Skeletal muscle satellite cell (primary cell): ENCODE data around the gene FFAR3.
"Not testable (repeated sequence)": the region's sequence is repeated elsewhere in the genome, so short reads cannot be mapped to it uniquely, and the experiment has no call there.

Experiments used
- H3K27me3 ChIP-seq: 2 replicates; pipeline ENCODE4 v1.7.0; 2013; ENCODE audit warnings: low read length; ENCODE audit not compliant: control insufficient read depth, insufficient read depth
- H3K36me3 ChIP-seq: 2 replicates; pipeline ENCODE4 v1.7.0; 2013; ENCODE audit warnings: mild to moderate bottlenecking, control low read depth, low read length; ENCODE audit not compliant: insufficient read depth
- H3K4me1 ChIP-seq: 2 replicates; pipeline ENCODE4 v1.7.0; 2013; ENCODE audit warnings: low read length; ENCODE audit not compliant: control insufficient read depth, insufficient read depth
- H3K4me2 ChIP-seq: 2 replicates; pipeline ENCODE4 v1.7.0; 2013; ENCODE audit warnings: mild to moderate bottlenecking, low read length
- H3K4me3 ChIP-seq: 2 replicates; pipeline ENCODE4 v1.7.0; 2013; ENCODE audit warnings: low read length
- H3K9ac ChIP-seq: 2 replicates; pipeline ENCODE4 v1.7.0; 2013; ENCODE audit warnings: mild to moderate bottlenecking, low read depth, low read length, moderate library complexity
- H3K9me3 ChIP-seq: replicated peaks from 2 replicates; pipeline ENCODE4 v1.7.0; 2013; ENCODE audit warnings: mild to moderate bottlenecking, control low read depth, low read length

Gene FFAR3

DNA sequence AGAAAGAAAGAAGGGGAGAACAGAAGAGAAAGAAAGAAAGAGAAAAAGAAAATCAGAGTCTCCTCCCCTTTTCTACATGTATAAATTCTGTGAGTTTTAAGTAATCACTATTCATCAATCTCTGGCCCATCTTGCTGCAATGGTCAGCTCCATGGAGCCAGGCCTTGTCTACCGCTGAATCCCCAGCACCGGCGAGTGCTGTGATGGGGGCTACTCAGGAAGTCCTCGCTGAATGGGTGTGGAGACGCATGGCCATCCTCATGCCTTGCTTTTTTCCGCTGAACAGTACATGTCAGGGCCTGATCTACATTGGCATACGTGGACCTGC lies 42.5 kb downstream of the FFAR3 start:
- Histone ChIP-seq H3K36me3 (no peaks in the 10 kb centered on the region), H3K4me2 (no peak overlapping the region), H3K27me3 (peaks cover 9% of the 10 kb centered on the region), H3K9me3 (no peaks in the 10 kb centered on the region), H3K4me3 (no peak overlapping the region), H3K4me1 (no peaks in the 10 kb centered on the region), H3K9ac (no peak overlapping the region)

GRCh38 chr19:35401416-35401815 lies 43.2 kb downstream of the FFAR3 start:
- not testable (repeated sequence) for H3K4me3 ChIP-seq, H3K36me3 ChIP-seq, H3K9ac ChIP-seq, H3K4me2 ChIP-seq, H3K27me3 ChIP-seq, H3K4me1 ChIP-seq, H3K9me3 ChIP-seq

GRCh38 chr19:35403116-35403760 lies 45.0 kb downstream of the FFAR3 start:
- no peak overlapping the region for H3K4me3 ChIP-seq
- H3K4me1 ChIP-seq = no peaks in the 10 kb centered on the region
- no peak overlapping the region for H3K4me2 ChIP-seq
- peaks cover 3% of the 10 kb centered on the region for H3K27me3 ChIP-seq
- no peaks in the 10 kb centered on the region for H3K9me3 ChIP-seq
- no peaks in the 10 kb centered on the region for H3K36me3 ChIP-seq
- H3K9ac ChIP-seq = no peak overlapping the region

DNA sequence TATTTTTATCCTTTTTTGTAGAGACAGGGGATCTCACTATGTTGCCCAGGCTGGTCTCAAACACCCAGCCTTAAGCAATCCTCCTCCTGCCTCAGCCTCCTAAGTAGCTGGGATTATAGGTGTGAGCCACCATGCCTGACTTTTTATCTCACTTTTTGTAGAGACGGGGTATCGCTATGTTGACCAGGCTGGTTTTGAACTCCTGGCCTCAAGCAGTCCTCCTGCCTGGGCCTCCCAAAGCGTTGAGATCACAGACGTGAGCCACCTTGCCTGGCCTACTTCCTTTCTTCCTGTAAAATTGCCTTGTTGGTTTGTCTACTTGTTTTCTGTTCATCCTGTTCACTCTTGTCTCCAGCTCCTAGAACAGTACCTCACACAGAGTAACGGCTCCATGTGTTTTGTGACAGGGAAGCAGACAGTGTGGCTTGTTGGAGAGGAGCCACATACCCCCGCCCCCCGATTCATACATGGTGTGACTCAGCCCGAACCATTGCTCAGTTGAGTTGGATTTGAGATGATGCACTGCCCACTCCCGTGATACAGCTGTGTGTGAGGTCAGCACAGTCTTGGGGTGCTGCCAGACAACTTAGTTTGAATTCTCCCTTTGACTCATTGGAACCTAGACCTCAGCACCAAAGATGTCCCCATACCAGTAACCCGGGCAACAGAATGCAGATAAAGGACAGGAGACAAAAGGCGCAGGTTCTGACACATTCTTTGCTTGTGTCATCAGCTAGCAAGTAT lies 46.8 kb downstream of the FFAR3 start:
- Histone ChIP-seq H3K9ac (no peak overlapping the region), H3K4me2 (no peak overlapping the region), H3K4me1 (no peaks in the 10 kb centered on the region), H3K36me3 (no peaks in the 10 kb centered on the region), H3K4me3 (no peak overlapping the region), H3K9me3 (no peaks in the 10 kb centered on the region), H3K27me3 (peaks cover 5% of the 10 kb centered on the region)

DNA sequence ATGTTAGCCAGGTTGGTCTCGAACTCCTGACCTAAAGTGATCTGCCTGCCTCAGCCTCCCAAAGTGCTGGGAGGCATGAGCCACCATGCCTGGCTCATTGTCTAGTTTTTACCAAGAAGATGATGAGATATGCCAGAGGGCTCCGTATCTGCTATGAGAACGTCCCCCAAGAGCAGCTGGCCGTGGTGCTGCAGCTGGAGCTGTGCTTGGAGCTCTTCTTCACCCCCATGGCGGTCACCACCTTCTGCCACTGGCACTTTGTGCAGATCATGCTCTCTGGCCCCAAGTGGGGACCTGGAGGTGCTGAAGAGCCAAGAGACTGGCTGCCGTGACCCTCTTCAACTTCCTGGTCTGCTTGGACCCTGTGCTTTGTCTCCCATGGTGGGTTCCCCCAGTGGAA lies 49.4 kb downstream of the FFAR3 start:
- no peaks in the 10 kb centered on the region for H3K4me1 ChIP-seq
- no peak overlapping the region for H3K4me2 ChIP-seq
- H3K36me3 ChIP-seq = no peaks in the 10 kb centered on the region
- no peak overlapping the region for H3K9ac ChIP-seq
- no peak overlapping the region for H3K4me3 ChIP-seq
- peaks cover 5% of the 10 kb centered on the region for H3K27me3 ChIP-seq
- H3K9me3 ChIP-seq = no peaks in the 10 kb centered on the region

- no peak overlapping the region for H3K9ac ChIP-seq
- H3K4me1 ChIP-seq = no peaks in the 10 kb centered on the region
Measured at GRCh38 chr19:35408284-35409171, 50.3 kb downstream of the FFAR3 start.

DNA sequence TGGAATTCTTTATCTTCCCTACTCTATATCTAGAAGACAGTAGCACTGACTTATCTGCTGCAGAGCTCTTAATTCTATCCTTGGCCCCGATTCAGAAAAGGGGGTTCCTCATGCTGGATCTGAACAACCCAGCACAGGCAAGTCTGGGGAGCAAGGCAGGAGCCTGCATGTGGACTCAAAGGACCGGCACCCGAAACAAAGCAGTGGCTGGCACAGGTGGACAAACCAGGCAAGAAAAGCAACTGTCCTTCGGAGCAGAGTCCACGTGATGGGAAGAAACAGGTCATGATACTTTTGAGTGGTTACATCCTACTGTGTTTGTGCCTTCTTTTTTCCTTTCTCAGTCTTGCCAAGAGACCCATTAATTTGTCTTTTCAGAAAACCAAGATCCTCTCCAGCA lies 50.9 kb downstream of the FFAR3 start:
- H3K4me3 ChIP-seq = no peak overlapping the region

More at GRCh38 chr19:35408284-35409171, 50.3 kb downstream of the FFAR3 start:
- H3K27me3 ChIP-seq = peaks cover 5% of the 10 kb centered on the region
- no peaks in the 10 kb centered on the region for H3K9me3 ChIP-seq
- no peaks in the 10 kb centered on the region for H3K36me3 ChIP-seq
- H3K4me2 ChIP-seq = no peak overlapping the region
- no peak overlapping the region for H3K4me3 ChIP-seq

More for the DNA sequence above, 50.9 kb downstream of the FFAR3 start:
- H3K4me1 ChIP-seq = no peaks in the 10 kb centered on the region
- no peaks in the 10 kb centered on the region for H3K36me3 ChIP-seq
- no peaks in the 10 kb centered on the region for H3K9me3 ChIP-seq
- H3K9ac ChIP-seq = no peak overlapping the region
- peaks cover 5% of the 10 kb centered on the region for H3K27me3 ChIP-seq
- H3K4me2 ChIP-seq = no peak overlapping the region
